Stimulated activated naive CD8-positive, alpha-beta T cell treated with anti-CD3 and anti-CD28 coated beads, Interleukin-15, amount 100 ng/mL, for 72 hours (primary cell): ENCODE data around the gene DPYD.

Source experiments
- ATAC-seq: fragments of 150-1000 bp; cut with Tn5 transposase; 2 replicates; pipeline ENCODE4 v1.10.0; 2021; ENCODE audit warnings: mild to moderate bottlenecking, moderate library complexity
- DNase-seq, 2 donors: peaks; one replicate each; pipeline ENCODE4 v3.0.0; 2021 to 2022
- H3K27ac Mint-ChIP-seq, 2 donors: one replicate each; pipeline ENCODE4 v1.8.0; 2022; ENCODE audit warnings: mild to moderate bottlenecking in 2 of 2, mixed read lengths in 2 of 2, moderate library complexity in 2 of 2
- H3K27me3 Mint-ChIP-seq: one replicate; pipeline ENCODE4 v1.8.0; 2022; ENCODE audit warnings: mixed read lengths
- H3K4me1 Mint-ChIP-seq: one replicate; pipeline ENCODE4 v1.8.0; 2022; ENCODE audit warnings: mild to moderate bottlenecking, mixed read lengths
- H3K4me3 Mint-ChIP-seq, 2 donors: one replicate each; pipeline ENCODE4 v1.8.0; 2022; ENCODE audit warnings: mild to moderate bottlenecking in 2 of 2, mixed read lengths in 2 of 2, moderate library complexity in 1 of 2
- H3K9me3 Mint-ChIP-seq, 2 donors: one replicate each; pipeline ENCODE4 v1.8.0; 2022; ENCODE audit warnings: mixed read lengths in 2 of 2

DPYD gene

GRCh38 chr1:97668945-97669344 lies 251.9 kb downstream of the DPYD start:
- H3K27ac Mint-ChIP-seq, result no peak overlapping the region

GRCh38 chr1:97660431-97661105 lies 260.3 kb downstream of the DPYD start:
- no peaks in the 10 kb centered on the region for H3K27me3 Mint-ChIP-seq
- no peak overlapping the region for H3K27ac Mint-ChIP-seq
- no peaks in the 10 kb centered on the region for H3K9me3 Mint-ChIP-seq
- ATAC-seq (no peak), DNase-seq (no peak)
- no peak overlapping the region for H3K4me3 Mint-ChIP-seq
- H3K4me1 Mint-ChIP-seq, result no peaks in the 10 kb centered on the region

More at GRCh38 chr1:97668945-97669344, 251.9 kb downstream of the DPYD start:
- Mint-ChIP-seq H3K4me1 (no peaks in the 10 kb centered on the region), H3K9me3 (no peaks in the 10 kb centered on the region), H3K27me3 (no peaks in the 10 kb centered on the region), H3K4me3 (no peak overlapping the region)
- no peak for ATAC-seq
- DNase-seq, result no peak

- H3K4me1 Mint-ChIP-seq, result no peaks in the 10 kb centered on the region
- peaks cover 0 to 2% of the 10 kb centered on the region in 2 donors for H3K9me3 Mint-ChIP-seq
- H3K4me3 Mint-ChIP-seq, result no peak overlapping the region
- ATAC-seq (no peak), DNase-seq (no peak)
- no peak overlapping the region for H3K27ac Mint-ChIP-seq
- no peaks in the 10 kb centered on the region for H3K27me3 Mint-ChIP-seq
These were observed 265.8 kb downstream of the DPYD start for GRCh38 chr1:97654876-97655585.

DNA sequence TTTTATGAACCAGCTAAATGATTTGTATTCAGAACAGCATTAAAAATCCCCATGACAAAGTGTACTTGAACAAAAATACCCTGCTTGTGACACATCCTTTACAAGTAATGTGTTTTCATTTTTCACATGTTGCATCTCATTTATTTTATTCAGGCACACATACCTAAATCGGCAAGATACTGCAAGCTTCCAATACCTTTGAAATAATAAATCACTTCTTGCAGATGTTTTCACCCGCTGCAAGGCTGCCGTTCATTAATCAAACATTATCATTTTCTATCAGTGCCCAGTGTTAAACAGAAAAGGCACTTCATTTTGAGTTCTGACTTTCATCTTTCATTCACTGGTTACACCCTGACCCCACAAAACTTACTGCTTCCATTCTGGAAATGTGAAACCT lies 269.6 kb downstream of the DPYD start:
- ATAC-seq (no peak), DNase-seq (no peak)
- H3K27ac Mint-ChIP-seq, result no peak overlapping the region
- H3K27me3 Mint-ChIP-seq, result no peaks in the 10 kb centered on the region
- no peak overlapping the region for H3K4me3 Mint-ChIP-seq
- H3K9me3 Mint-ChIP-seq, result peaks cover 0 to 13% of the 10 kb centered on the region in 2 donors
- no peaks in the 10 kb centered on the region for H3K4me1 Mint-ChIP-seq

DNA sequence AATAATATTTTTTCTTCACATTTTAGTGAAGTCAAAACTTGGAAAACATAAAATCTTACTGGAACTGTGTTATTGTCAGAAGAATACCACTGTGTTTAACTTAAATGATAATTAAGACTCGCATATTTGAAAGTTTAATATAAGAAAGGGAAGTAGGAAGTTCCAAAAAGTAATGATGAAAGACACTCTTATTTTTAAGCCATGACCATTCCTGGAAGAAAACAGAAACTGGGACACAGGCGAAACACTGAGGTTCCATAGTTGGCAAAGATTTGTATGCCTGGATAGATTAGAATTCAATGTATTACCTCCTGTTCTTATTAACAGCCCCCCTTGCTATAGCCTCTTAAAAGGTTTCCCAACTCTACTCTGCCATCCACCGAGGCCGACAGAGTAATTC lies 271.2 kb downstream of the DPYD start:
- H3K9me3 Mint-ChIP-seq, result peaks cover 0 to 21% of the 10 kb centered on the region in 2 donors
- H3K27ac Mint-ChIP-seq, result no peak overlapping the region

GRCh38 chr1:97647776-97648175 lies 273.1 kb downstream of the DPYD start:
- ATAC-seq, result no peak
- Mint-ChIP-seq H3K4me3 (no peak overlapping the region), H3K9me3 (peaks cover 0 to 21% of the 10 kb centered on the region in 2 donors), H3K27ac (no peak overlapping the region), H3K27me3 (no peaks in the 10 kb centered on the region), H3K4me1 (no peaks in the 10 kb centered on the region)
- no peak for DNase-seq

More for the DNA sequence above, 271.2 kb downstream of the DPYD start:
- ATAC-seq (no peak), DNase-seq (no peak)
- Mint-ChIP-seq H3K27me3 (no peaks in the 10 kb centered on the region), H3K4me1 (no peaks in the 10 kb centered on the region), H3K4me3 (no peak overlapping the region)

DNA sequence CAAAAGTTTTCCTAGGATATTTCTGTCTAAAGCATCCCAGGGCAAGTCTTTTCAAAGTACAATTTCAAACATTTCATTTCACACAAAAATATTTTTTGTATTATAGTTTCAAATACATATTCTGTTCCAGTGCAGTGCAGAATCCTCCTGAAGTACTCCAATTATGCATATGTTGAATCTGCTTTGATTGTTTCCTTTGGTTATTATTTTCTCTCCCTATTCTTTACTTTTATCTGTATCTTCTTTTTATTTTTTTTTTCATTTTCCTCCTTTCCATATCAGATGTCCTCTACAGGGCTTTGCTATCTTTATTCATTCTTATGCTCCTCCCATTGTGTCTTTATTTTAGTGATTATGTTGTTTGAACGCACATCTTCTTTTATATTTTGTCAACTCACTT lies 274.8 kb downstream of the DPYD start:
- Mint-ChIP-seq H3K4me3 (no peak overlapping the region), H3K27me3 (no peaks in the 10 kb centered on the region), H3K9me3 (peaks cover 0 to 21% of the 10 kb centered on the region in 2 donors), H3K4me1 (no peaks in the 10 kb centered on the region), H3K27ac (no peak overlapping the region)
- DNase-seq (no peak), ATAC-seq (no peak)

DNA sequence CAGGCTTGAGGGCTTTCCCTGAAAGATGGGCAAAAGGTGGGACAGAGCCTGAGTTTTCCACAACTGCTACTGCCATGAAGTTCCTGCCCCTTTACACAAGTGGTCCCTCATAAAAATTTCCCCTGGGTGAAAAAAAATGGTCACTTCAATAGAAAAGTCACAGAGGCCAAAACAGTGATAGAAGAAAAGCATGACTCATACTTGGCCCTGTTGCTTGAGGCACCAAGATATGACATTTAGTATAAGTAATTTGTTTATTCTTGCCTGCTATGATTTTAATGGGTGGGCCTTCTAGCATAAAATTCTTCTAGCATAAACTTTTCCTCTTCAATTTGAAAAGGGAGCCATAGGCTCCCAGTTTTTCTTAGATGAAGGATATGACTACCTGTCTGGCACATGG lies 280.2 kb downstream of the DPYD start:
- ATAC-seq (no peak), DNase-seq (no peak)
- no peaks in the 10 kb centered on the region for H3K4me1 Mint-ChIP-seq
- no peak overlapping the region for H3K4me3 Mint-ChIP-seq
- peaks cover 0 to 1% of the 10 kb centered on the region in 2 donors for H3K9me3 Mint-ChIP-seq
- H3K27me3 Mint-ChIP-seq, result no peaks in the 10 kb centered on the region
- H3K27ac Mint-ChIP-seq, result no peak overlapping the region

DNA sequence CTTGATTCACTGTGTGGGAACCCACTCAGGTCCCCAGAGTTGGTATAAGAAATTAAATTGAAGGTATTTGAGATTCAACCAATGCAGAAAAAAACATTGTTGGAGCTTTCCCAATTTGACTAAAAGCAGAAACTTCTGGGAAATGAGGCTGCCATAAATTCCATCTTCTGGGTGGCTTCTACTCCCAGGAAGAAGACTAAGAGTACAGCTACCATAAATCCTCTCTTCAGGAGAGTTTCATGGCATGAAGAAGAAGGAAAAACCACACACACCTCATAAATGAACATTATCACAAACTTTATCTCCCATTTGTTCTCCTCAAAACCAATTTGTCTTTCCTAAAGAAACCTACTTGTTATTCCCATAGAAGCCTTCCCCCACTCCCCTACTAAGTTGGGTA lies 283.9 kb downstream of the DPYD start:
- H3K4me3 Mint-ChIP-seq, result no peak overlapping the region
- ATAC-seq (no peak), DNase-seq (no peak)
- H3K27me3 Mint-ChIP-seq, result no peaks in the 10 kb centered on the region
- no peaks in the 10 kb centered on the region for H3K9me3 Mint-ChIP-seq
- no peaks in the 10 kb centered on the region for H3K4me1 Mint-ChIP-seq
- no peak overlapping the region for H3K27ac Mint-ChIP-seq

- Mint-ChIP-seq H3K27ac (no peak overlapping the region), H3K9me3 (no peaks in the 10 kb centered on the region)
These were observed 286.1 kb downstream of the DPYD start for GRCh38 chr1:97634758-97635157.

DNA sequence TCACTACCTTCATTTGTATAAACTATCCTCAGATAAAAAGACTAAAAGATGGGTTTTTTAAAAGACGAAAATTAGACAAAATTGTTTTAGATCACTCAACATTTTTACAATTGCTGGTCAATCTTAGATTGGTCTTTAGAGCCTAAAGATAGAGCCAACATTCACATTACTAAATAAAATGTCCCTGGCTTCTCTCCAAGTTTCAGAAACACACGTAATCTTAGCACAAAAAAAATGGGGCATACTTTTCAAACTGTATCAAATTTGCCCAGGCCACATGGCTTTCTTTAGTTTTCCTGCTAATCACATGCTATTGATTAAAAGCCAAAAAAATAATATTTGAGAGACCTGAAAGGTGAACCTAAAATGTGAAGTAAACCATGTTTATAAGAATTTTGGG lies 288.1 kb downstream of the DPYD start:
- ATAC-seq, result no peak
- H3K4me3 Mint-ChIP-seq, result no peak overlapping the region
- DNase-seq, result no peak
- H3K4me1 Mint-ChIP-seq, result no peaks in the 10 kb centered on the region
- H3K27me3 Mint-ChIP-seq, result no peaks in the 10 kb centered on the region
- H3K27ac Mint-ChIP-seq, result no peak overlapping the region
- no peaks in the 10 kb centered on the region for H3K9me3 Mint-ChIP-seq

More at GRCh38 chr1:97634758-97635157, 286.1 kb downstream of the DPYD start:
- no peak for DNase-seq
- no peak overlapping the region for H3K4me3 Mint-ChIP-seq
- H3K27me3 Mint-ChIP-seq, result no peaks in the 10 kb centered on the region
- no peak for ATAC-seq
- no peaks in the 10 kb centered on the region for H3K4me1 Mint-ChIP-seq

- ATAC-seq (no peak), DNase-seq (no peak)
- H3K9me3 Mint-ChIP-seq, result no peaks in the 10 kb centered on the region
- H3K27me3 Mint-ChIP-seq, result no peaks in the 10 kb centered on the region
- H3K4me1 Mint-ChIP-seq, result no peaks in the 10 kb centered on the region
- no peak overlapping the region for H3K27ac Mint-ChIP-seq
- H3K4me3 Mint-ChIP-seq, result no peak overlapping the region
These were observed 288.8 kb downstream of the DPYD start for GRCh38 chr1:97632075-97632474.

DNA sequence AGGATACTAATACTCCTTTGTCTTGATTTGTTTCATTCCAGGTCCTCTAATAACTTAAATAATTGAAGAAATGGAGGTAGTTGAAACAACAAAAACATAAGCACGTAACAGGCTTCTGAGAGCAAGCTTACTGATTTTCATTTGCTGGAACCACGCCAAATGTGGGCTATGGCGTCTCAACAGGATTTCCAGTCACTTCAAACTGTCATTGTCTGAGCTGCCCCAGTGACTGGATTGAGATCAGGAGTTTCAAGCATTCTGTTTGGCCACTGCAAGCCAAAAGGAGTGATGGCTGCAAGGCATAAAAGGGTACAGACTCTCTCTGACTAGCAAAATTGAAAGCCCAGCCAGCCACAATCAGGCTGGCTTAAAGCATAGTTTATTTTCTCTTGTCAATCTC lies 289.9 kb downstream of the DPYD start:
- Mint-ChIP-seq H3K27ac (no peak overlapping the region), H3K4me1 (no peaks in the 10 kb centered on the region), H3K9me3 (no peaks in the 10 kb centered on the region), H3K4me3 (no peak overlapping the region), H3K27me3 (no peaks in the 10 kb centered on the region)
- no peak for ATAC-seq
- DNase-seq, result no peak

- DNase-seq (no peak), ATAC-seq (no peak)
- no peaks in the 10 kb centered on the region for H3K9me3 Mint-ChIP-seq
- no peak overlapping the region for H3K4me3 Mint-ChIP-seq
- H3K27ac Mint-ChIP-seq, result no peak overlapping the region
- no peaks in the 10 kb centered on the region for H3K4me1 Mint-ChIP-seq
- no peaks in the 10 kb centered on the region for H3K27me3 Mint-ChIP-seq
These were observed 290.6 kb downstream of the DPYD start for GRCh38 chr1:97630281-97630680.

DNA sequence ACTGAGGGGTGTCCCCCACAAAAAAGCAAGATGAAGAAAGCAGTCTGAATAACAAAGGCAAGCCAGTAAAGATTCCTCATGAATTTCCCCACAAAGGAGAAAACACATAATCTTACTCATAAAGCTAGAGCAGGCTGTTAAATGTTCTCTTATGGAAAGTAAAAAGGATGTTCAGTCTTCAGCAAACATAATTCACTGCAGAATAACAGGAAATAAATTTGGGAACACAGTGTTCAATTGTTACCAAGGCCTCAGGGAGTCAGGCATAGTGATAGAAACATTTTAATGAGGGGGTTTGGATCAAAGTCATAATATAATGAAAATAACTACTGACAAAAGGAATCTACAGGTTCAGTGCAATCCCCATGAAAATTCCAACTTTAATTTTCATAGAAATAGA lies 297.6 kb downstream of the DPYD start:
- ATAC-seq (no peak), DNase-seq (no peak)
- no peaks in the 10 kb centered on the region for H3K9me3 Mint-ChIP-seq
- no peaks in the 10 kb centered on the region for H3K27me3 Mint-ChIP-seq
- no peaks in the 10 kb centered on the region for H3K4me1 Mint-ChIP-seq
- H3K4me3 Mint-ChIP-seq, result no peak overlapping the region
- no peak overlapping the region for H3K27ac Mint-ChIP-seq

- ATAC-seq, result no peak
- Mint-ChIP-seq H3K4me1 (no peaks in the 10 kb centered on the region), H3K9me3 (no peaks in the 10 kb centered on the region), H3K4me3 (no peak overlapping the region), H3K27me3 (no peaks in the 10 kb centered on the region), H3K27ac (no peak overlapping the region)
- no peak for DNase-seq
These were observed 298.9 kb downstream of the DPYD start for GRCh38 chr1:97621955-97622354.

DNA sequence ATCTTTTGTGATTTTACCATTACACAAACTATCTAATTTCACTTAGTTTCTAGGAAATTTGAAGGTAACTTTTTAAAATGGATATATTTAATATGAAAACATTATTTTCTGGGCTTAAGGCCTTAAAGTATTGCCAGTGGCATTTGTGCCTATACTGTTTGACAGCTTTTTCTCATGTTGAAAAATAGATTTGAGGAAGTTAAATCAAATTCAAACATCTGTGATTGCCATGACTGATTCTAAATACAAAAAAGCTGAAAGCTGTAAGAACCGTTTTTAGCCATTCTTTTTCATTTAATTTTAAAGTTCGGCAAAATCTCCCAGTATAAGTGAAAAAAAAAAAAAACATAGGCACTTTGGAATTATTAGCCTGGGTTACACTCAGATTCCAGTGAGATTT lies 301.1 kb downstream of the DPYD start:
- ATAC-seq (no peak), DNase-seq (no peak)
- H3K9me3 Mint-ChIP-seq, result no peaks in the 10 kb centered on the region
- H3K27me3 Mint-ChIP-seq, result no peaks in the 10 kb centered on the region
- no peaks in the 10 kb centered on the region for H3K4me1 Mint-ChIP-seq
- H3K27ac Mint-ChIP-seq, result no peak overlapping the region
- no peak overlapping the region for H3K4me3 Mint-ChIP-seq
